ENCODE data around the gene GMFB.
A peak's percentile ranks its signal among the peaks of the same experiment; 100 is the strongest.

Gene GMFB

DNA sequence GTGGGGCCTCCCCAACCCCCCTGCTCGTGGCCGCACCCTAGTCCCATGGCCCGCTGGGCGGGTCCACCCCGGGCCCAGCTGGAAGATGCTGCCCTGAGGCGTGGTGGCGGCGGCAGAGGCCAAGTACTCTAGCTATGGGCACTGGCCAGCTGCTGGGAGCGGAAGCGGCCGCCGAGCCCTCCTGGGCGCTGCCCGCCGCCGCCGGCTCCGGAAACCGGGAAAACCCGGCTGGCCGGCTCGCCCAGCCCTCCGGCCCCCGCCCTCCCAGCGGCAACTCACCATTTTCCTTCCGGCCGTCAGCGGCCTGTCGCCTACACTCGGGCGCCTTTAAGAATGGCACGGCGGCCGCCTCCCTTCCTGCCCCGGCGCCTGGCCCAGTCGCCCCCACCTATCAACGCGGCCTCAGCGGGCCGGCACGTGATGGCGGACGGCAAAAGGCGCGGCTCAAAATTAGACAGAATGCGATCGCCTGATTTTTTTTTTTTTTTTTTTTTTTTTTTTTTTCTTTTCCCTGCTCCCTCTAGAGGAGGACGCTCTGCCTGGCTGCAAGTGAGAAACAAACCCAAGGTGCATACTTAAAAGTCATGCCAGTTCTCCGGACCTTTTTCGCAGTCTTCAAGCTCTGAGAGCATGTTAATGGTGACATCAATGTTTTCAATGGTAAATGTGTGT is at the start of gene GMFB:
GMFB (minus strand) TSS at position 335 of the 672 bp plus-strand sequence; CDS start at position 282, 53 bp downstream.
- DNase-seq = peak; percentile 84 to 91

DNA sequence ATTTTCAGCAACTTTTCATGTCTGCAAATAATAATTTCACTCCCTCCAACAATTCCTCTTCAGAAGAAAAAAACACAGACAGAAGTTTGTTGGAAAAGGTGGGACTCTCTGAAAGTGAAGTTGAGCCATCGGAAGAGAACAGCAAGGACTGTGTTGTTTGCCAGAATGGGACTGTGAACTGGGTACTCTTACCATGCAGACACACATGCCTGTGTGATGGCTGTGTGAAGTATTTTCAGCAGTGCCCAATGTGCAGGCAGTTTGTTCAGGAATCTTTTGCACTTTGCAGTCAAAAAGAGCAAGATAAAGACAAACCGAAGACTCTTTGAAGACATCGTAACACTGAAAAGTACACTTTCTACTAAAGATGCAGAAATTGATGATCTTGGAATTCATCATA is 49.3 kb upstream of the GMFB start:
- DNase-seq = no peak

DNA sequence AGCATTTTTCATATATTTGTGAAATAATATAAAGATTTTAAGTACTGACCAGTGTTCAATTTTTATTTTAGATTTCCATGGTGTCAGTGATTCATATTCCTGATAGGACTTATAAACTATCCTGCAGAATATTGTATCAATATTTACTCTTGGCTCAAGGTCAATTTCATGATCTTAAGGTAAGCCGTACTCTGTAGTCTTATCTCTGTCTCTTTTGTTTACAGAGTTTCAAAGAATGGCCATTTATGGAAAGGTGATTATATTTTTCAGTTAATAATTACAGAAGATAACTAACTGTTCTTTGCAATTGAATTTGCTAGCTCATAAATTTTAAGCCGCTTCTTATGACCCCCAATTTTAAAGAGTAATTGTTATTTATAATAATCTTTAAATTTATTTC is 48.9 kb upstream of the GMFB start:
- no peak for DNase-seq

DNA sequence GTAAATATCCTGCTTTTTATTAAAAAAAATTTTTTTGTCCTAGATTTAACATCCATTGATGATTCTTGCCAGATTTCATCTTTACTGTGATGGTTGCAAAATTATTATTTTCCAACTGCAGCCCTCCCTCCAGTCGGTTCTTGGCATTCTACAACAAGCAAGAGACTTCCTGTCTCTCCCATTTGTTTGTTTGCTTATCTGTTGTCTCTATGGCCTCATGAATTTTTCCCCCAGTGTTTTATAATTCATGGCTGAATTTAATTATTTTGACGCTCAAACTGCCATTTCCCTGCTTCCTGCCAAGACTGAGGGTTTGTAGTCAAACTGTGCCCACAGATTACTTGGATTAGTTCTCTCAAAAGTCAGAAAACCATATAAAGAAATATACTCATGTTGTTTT is 46.9 kb upstream of the GMFB start:
- DNase-seq = no peak

DNA sequence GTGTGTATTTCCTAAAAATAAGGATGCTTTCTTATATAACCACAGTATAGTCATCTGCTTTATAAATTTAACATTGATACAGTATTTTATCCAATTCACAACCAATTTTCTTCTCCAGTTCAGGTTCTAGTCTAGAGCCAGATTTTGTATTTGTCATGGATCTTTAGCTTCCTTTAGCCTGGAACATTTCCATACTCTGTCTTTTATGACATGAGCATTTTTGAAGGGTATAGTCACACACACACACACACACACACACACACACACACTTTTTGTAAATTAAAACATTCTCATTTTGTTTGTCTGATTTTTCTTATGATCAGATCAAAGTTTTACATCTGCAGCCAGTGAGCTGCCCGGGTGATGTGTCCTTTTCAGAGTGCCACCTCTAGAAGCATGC is 46.3 kb upstream of the GMFB start:
- DNase-seq = no peak

DNA sequence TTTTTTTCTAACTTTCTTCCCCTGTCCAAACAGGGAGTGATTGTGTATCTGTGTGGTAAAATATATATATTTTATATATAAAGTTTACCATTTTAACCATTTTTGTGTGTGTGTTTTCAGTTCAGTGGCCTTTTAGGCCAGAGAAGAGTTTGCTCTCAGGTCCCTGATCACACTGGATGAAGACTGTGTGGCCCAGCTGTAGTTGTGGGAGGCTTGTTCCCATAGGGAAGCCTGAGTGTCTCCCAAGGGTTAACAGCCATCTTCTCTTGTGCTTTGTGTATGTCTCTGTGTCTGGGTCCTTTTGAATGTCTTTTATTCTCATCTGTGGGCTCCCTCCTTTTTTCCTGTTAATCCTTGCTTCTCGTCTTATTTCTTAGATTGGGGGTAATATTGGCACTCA is 44.3 kb upstream of the GMFB start:
- DNase-seq = no peak

DNA sequence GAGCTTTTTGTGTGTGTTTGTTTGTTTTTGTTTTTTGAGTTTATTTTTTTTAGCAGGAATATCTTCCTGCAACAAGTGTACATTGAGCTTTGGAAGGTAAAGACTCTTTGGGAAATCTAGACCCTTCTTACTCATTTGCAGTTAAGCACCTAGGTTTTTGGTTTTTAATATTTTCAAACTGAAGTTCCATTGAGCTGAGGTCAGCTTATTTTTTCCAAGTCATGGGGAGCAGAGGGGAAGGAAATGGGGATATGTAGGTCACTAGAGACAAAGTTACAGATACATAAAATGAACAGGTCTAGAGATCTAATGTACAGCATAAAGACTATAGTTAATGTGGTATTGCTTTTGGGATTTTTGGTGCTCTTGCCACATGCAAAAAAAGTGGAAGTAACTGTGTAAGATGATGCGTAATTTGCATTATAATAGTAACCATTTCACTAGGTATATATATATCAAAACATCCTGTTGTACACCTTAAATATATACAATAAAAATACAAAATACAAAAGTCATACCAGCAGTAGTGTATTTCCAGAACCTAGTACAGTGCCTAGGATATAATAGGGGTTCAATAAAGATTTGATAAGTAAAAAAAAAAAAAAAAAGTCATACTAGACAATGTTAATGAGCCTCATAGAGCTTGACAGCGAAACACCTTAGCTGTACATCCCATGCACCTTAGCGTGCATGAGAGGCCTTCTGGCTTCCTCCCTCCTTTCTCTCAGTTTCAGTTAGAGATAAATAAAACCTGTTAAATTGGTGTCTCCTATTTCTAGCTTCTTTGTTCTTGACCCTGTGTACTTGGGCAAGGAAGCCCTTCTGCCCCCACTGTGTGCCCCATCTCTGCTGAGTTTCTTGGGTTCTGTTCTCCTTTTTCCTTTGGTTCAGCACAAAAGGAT is 43.6 kb upstream of the GMFB start:
- no peak for DNase-seq

DNA sequence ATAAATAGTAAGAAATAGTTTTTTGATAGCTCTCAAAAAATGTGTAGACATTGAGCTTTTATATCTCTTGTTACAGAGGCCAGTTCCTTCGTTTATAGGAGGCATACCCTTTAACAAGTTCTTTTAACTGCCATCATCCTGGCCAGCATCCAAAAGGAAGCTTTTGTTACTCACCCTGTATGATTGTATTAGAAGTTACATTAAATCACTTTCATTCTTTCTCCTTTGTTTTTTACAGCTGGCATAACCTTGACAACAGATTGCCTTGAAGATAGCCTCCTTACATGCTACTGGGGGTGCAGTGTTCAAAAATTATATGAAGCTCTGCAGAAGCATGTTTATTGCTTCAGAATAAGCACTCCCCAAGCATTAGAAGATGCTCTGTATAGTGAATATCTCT is 41.0 kb upstream of the GMFB start:
- no peak for DNase-seq

DNA sequence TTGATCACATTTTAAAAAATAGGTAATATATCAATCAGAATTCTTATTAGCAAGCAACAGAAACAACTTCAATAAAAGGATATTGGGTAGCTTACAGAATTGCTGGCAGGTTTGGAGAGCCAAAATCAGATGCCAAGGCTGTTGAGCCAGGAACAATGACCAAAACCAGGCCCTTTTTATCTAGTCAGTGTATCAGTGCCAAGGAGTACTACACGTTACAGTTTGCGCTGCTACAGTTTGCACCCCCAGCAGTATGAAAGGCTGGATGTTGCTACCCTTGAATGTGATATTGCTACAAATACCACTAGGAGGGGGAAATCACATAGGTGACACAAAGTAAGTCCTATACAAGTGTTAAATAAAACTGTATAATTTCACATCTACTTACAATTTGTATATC is 40.2 kb upstream of the GMFB start:
- DNase-seq = no peak

DNA sequence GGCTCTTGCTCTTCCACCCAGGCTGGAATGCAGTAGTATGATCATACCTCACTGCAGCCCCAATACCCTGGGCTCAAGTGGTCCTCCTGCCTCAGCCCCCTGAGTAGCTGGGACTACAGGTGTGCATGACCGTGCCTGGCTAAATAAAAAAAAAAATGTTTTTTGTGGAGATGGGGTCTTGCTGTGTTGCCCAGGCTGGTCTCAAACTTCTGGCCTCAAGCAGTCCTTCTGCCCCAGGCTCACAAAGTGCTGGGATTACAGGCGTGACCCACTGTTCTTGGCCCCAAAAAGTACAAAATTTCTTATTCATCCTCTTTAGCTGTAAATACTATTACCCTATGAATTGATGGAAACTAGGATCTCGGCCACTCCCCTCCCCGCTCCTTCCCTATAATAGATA is 35.6 kb upstream of the GMFB start:
- DNase-seq = no peak

DNA sequence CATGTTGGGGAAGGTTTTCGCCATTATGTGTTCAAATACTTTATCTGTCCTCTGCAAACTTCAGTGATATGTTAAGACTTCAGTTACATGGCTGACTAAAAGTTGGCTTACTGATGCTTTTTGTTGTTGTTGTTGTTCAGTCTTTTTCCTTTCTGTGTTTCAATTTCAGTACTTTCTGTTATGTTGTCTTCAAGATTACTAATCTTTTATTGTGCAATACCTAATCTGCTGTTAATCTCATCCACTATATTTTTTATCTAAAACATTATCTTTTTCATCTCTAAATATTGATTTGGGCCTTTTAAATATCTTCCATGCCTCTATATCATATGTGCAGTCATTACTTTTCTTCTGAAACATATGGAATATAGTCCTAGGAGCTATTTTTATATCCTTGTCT is 27.9 kb upstream of the GMFB start:
- no peak for DNase-seq

DNA sequence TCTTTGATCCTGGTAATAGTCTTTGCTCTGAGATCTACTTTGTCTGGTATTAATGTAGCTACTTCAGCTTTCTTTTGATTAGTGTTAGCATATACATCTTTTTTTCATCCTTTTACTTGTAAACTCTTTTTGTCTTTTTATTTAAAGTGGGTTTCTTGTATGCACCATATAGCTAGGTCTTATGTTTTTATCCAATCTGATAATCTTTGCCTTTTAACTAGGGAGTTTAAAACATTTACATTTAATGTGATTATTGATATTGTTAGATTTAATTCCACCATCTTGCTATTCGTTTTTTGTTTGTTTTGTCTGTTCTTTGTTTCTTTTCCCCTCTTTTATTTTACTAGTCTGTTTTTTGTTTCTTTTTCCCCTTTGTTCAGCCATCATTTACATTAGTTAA is 26.9 kb upstream of the GMFB start:
- no peak for DNase-seq

DNA sequence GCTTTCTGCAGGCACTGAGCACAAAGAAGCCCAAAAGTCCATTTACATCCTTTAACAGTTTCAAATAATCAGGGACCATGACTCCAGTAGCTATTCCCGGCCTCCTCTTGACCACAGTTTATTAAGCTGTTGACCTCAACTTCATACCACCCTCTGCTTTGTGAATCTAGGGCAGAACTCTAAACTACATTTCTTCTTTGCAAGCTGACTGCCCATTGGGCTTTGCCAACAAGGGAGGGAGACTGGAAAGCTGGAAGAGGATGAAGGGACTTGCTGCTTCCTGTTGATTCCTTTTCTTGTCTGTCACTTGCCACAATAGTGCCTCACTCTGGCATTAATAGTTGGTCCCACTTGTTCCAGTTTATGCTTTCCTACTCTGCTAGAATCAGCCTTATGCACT is 23.6 kb upstream of the GMFB start:
- no peak for DNase-seq

DNA sequence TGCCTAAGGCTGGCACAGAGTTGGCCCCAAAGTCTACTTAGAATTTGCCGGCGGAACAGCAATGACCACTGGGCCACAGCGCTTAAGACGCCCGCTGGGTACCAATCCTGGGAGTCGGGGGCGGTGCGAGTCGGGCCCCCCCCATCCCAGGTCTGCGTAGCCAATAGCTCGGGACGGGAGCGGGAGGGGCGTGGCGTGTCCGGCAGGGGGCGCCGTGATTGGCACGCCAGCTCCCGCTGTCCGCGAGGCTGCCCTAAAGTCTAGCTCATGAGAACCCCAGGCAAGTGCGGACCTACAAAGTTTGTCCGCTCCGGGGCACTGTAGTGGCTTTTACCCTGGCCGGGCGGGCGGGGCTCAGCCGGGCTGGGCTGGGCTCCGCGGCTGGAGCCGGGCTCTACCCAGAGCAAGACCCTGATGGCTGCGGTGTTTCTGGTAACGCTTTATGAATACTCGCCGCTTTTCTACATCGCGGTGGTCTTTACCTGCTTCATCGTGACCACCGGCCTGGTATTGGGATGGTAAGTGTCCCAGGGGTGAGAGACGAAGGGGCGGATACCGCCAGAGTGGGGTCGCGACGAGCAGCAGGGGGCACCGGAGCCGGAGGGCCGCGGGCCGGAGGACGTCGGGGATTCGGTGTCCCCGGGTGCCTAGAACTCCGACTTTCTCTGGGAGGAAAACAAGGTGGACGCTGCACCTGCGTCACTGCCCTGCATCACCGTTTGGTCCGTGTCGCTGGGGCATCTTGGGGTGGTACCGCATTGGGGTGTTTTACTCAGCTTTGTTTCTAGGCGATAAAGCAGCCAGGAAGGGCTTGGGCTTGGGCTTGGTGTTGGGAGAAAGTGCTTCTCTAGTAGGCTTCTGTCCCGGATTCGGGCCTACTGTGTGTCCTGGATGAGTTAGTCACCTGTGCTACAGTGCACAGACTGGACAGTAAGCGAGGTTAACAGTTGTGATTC is 21.0 kb upstream of the GMFB start, which contains the start of gene CGRRF1:
CGRRF1 (plus strand) TSS at position 361 of the 956 bp plus-strand sequence; CDS start at position 415, 54 bp downstream.
- DNase-seq = peak; percentile 99

DNA sequence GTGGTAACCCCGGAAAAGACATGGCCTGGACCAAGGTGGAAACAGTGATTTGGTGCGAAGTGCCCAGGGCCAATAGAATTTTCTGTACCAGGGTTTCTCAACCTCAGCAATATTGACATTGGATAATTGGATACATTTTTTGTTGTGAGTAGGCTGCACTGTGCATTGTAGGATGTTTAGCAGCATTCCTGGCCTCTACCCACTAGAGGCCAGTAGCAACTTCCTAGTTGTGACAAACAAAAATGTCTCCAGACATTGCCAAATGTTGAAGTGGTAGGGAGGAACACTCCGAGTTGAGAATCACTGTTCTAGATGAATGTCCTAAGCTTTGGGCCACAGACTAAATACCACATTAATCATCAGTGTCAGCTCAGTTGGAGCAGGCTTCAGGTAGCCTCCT is 14.7 kb upstream of the GMFB start:
- DNase-seq = peak in 1 of 2 experiments; percentile 35

DNA sequence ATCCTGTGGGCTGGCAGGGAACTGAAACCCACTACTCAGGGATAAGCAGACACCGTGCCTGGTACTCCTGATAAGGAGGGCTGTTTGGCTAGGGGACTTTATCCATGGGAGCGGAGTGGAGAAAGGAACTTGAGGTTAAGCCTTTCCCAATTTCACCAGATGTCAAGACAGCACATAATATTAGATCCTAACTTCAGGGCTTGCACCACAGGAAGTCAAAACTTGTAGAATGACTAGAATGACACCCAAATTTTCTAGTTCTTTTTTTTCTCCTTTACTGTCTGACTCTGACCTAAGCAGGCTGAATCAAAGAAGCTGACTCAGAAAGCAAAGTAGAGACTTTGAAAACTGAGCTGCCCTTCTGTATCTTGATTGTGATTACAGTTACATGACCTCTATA is 13.8 kb upstream of the GMFB start:
- DNase-seq = no peak

DNA sequence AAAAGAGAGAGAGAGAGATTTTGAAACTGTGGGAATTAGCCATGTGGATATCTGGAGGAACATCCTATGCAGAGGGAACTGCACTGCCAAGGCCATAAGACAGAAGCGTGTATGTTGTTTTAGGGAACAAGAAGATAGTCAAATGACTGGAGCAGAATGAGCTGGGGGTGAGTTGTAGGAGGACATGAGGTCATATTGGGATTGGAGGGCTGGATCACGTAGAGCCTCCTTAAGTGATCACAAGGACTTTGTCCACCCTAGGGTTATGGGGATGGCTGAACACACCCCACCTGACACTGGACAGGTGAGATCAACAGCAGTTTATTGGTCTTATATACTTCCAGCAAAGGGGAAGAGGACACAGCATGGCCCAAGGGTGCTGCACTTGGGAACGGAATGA is 12.7 kb upstream of the GMFB start:
- no peak for DNase-seq

DNA sequence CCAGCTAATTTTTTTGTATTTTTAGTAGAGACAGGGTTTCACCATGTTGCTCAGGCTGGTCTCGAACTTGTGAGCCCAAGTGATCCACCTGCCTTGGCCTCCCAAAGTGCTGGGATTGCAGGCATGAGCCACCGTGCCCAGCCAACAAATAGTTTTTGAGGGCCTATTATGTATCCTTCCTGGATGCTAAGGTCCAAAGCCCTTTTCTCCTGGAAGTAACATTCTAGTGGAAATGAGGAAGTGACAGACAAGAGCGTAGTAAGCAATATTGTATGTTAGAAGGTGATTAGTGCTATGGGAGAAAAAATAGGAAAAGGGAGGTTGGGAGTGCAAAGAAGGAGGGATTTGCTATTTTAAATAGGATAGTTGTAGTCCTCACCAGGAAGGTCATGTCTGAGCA is 12.0 kb upstream of the GMFB start:
- no peak for DNase-seq

DNA sequence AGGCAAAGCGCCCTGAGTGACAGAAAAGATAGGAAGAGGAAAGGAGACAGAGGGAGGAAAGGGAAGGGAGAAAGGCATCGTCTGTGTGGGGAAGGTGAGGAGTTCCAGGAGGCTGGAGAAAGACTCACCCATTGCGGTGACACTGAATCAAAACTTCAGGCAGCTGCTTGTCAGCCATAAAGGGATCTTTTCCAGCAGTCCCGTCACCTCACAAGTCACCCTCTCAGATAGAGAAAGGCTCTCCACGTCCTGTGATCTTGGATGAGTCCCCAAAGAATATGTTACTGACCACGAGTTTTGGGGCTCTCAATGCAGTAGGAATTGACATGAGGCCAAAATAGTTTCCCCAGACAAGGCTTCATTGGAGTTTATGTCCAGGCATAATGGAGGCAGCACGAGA is 9.8 kb upstream of the GMFB start:
- no peak for DNase-seq

DNA sequence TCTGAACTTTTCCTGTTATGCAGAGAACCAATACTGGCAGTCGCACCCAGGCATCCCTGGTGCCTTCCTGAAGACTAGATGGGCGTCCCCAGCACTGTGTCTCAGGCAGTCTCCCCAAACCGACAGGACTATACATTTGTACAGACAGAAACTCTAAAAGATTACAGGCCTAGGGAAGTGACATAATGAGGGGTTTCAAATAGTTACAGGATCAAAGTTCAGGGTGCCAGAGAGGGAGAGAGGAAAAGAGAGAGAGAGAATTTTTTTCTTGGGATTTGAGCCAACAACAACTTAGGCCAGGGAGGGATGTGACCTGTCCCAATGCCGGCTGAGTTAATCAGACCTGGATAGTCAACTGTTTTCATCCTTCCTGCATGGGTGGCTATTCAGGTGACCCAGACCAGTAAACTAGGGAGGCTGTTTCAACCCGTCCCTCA is 9.3 kb upstream of the GMFB start:
- no peak for DNase-seq

DNA sequence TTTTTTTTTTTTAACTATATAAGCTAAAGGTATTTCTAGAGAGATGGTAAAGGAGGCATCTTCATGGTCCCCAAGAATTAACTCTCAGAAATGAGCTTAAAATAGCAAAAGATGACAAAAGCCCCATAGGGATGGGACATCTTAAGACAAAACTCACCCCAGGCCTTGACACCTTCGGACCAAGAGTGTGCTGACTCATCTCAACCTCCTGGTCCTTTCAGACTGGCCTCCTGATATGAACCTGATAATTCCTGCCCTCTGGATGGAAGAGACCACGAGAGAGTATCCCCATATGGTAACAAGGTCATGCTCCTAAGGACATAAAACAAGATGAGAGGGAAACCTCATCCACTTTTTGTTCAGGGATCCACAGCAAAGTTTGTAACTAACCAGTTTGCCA is 8.4 kb upstream of the GMFB start:
- no peak for DNase-seq

DNA sequence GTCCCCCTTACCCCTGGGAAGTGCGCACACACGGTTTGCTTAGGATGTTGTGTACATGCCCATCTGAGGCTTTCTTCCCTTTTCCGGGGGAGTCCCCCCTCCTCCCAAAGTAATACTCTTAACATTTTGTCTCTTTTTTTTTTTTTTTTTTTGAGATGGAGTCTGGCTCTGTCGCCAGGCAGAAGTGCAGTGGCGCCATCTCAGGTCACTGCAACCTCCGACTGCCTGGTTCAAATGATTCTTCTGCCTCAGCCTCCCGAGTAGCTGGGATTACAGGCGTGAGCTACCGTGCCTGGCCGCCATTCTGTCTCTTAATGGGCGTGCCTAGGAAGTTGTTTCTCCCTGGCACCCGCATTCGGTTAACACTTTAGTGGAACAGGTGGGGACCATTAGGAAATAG is 4.5 kb upstream of the GMFB start:
- peak in 1 of 2 experiments; percentile 22 for DNase-seq
